GM20431 (cell line): ENCODE results near the gene PTGDR2.

Experiments
- in situ Hi-C: fragments of 300-500 bp; cut with MseI, MboI; formaldehyde crosslinking; loops from one replicate; pipeline ENCODE4 v1.15.0; 2020; ENCODE audit warnings: low sequenced_read_pairs; ENCODE audit not compliant: unreplicated experiment

Gene PTGDR2

DNA sequence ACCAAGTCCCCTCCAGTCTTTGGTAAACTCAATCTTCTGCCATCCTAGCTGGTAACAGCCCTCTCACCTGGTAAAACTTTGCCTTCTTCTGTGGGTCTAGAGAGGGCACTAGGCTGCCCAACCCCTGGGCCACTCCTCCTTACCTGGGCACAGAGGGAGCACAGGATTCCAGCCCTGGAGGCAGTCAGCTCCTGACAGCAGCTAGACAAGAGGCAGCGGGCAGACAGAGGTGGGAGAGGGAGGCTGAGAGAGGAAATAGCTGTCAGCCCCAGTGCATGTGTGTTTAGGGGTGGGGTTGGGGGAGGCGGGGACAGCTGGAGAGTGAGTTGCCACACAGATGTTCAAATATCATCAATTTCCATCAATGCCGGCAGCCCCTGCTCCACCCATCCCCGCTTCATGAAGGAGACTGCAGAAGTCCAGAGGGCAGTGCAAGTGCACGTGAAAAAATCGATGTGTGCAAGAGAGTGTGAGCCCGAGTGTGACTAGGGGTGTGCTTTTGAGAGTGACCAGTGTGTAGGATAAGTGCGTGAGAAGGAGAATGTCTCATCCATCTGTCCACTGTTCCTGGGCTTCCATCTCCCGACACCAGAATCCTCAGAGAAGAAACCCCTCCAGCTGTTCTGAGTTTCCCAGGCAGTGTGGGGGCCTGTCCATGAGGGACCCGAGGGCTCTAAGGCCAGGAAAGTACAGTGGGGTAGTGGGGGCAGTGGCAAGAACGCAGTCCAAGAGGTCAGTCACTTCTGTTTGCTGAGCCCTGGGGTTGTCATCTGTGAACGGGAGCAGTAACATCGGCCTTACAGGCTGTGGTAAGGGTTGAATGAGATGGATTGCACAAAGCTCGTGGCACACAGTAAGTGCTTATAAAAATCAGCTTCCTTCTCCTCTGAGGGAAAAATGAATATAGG is at the start of gene PTGDR2:
Gene PTGDR2 (minus strand): TSS at position 225 of the 908 bp plus-strand sequence. CDS start 2,228 bp downstream, outside the sequence.
- in situ Hi-C loops = no loop called here

DNA sequence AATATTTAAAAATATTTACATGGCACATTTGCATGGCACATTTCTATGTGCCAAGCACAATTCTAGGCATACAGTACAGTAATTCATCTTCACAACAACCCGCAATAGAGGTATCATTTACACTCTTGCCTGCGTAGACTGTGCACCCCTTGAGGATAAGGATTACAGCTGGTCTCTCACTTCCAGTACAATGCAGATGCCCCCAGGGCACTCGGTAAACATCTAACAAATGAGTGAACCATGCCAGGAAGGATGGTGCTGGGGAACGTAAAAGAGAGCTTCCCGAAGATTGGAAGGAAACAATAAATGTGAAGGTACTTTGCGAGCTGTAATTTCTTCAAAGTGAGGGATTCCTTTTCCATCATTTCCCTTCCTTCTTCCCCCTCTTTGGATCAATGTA is 49.3 kb upstream of the PTGDR2 start:
- in situ Hi-C loops = no loop called here

DNA sequence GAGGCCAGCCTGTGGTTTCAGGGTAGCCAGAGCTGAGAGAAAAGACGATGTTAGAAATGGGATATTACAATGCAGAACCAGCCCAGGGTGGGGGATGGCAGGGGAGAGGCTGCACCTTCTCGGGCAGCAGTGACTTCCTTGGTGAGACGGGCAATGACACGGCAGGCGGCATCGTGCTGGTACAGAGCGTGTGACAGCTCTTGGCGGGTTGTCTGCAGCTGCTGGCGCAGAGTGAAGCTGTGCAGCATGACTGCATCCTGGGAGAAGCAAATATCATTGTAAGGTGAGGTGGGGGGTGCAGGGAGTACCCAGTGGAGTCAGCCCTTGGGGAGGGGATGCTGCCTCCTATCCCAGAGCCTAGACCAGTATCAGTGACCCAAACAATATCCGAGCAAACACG is 46.9 kb upstream of the PTGDR2 start:
- in situ Hi-C loops = no loop called here

DNA sequence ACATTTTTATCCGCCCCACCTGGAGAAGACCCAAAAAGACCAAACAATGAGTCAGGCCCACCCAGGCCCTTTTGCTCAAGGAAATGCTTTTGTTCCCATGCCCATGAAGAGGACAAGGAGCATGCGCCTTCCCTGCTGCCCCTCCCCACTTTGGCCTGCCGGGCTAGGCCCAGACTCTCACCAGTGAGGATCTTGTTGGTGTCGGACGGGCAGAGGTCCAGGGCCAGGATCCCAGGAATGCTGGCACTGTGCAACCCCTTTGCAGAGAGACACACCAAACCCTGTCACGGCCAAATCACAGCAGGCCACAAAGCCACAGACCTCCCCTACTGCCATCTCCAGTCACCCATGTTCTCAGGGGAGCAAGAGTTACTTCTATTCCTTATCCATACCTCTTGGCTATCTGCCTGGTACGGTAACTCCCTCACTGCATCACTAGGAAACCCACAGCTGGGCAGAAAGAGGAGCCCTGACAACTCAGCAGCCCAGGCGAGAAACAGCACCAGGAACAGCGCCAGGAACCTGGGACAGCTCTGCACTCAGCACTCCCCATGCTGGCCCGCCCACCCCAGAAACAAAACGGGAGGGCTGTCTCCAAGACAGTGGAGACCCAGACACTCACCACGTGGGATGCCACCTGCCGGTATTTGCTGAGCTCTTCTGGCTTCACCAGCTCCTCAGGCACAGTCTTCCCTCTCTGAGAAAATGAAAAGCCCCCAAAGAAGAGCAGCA is 45.1 kb upstream of the PTGDR2 start:
- in situ Hi-C loops = no loop called here

DNA sequence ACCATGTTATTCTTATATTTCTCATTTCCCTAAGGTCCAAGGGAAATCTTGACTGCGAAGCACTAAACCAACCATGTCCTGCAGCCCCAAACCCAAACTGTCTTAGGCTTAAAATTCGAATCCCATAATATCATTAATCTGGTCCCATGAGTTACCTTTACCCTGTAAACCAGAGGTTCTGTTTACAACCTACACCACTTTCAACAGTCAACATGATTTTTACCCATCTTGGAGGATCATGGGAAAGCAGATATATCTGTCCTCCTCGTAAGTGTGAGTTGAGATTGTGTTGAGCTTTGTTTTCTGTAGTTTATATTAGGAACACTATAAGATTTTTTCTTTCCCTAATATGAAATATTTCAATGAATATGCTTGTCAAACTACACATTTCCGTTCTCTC is 44.2 kb upstream of the PTGDR2 start:
- in situ Hi-C loops = no loop called here

DNA sequence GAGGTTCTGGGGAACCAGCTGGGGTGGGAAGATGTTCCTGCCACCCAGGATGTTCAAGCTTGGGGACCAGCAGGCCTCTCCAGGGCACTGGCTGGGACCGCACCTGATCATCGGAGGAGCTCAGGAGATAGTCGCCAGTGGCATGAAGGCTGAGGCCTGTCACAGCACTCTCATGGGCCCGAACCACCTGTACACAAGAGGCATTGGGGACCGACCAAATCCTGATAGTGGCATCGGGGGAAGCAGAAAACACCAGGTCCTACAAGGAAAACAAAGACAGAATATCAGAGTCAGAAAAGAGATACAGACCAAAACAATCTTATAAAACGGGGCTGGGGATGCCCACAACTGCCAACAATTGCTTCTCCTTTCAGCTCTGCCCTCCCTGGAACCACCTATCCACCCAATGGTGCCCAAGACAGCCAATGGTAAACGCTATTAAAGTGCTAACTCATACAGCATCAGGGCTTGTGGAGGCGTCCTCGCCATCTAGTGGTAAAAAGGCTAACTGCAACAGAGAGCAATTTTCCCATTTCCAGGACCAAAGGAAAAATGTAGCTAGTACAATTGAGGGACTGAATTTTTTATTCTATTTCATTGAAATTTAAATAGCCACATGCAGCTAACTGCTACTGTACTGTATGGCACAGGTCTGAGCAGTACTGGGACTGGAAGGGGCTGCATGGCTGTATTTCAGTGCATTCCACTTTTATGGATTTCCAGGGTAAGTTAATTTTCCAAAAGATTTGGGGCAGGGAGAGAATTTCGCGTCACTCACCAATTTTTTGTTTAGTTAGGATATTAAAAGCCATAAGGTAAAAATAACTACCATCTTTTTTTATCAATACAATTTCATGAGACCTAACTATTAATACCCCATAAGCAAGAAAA is 43.5 kb upstream of the PTGDR2 start:
- in situ Hi-C loops = no loop called here

DNA sequence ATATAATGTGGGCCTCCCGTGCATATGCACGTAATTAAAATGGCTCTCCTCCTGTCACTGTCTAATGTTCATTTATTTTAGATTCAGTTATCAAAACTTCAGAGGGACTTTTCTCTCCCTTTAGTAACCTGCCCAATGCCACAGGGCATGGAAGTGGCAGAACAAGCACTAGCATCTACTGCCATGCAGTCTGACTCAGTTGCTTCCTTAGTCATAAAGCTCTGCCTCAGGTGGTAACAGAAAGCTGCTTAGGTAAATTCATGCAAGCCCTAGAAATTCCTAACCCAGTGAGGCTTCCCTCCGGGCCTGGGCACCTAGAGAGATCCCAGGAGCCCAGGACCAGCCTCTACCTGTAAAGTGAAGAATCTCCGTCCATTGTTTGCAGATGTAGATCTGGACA is 41.7 kb upstream of the PTGDR2 start:
- in situ Hi-C loops = no loop called here

DNA sequence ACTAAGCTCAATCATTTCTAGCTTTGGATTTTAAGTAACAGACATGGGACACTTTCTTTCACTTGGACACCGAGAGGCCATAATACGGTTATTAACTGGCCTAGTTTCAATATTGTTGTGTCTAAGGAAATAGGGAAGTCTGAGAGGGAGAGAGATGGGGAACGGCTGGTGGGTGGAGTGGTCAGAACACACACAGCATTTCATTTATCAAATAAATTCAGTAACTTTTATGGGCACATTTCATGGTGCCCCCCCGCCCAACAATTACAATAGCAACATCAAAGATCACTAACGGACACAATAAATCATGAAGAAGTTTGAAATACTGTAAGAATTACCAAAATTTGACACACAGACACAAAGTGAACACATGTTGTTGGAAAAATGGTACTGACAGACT is 39.9 kb upstream of the PTGDR2 start:
- in situ Hi-C loops = no loop called here

DNA sequence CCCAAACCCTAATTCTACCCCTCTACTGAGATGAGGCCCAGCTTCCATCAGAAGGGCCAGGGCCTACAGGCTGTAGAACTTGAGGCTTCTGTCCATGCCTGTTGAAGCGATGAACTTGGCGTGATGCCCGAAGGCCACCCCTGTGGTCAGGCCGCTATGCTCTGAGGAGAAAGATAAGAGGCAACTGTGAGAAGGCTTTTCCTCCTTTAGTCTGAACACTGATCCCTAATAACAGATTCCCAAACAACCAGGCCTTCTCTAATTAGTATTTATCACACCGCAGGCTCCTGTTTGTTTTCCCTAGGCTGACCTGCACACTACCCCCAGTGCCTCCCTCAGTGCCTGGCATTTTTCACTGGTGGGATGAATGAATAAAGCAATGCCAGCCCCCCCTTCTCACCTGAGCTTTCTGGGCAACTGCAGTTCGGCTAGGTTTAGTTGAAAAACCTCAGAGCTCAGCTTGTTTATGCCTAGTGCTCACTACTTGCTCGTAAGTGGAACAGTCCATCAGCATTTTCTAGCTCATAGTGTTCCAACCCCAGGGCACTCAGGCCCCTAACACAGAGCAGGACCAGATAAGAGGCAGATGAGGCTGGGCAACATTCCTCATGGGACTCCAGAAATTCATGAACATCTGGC is 35.5 kb upstream of the PTGDR2 start:
- in situ Hi-C loops = no loop called here

DNA sequence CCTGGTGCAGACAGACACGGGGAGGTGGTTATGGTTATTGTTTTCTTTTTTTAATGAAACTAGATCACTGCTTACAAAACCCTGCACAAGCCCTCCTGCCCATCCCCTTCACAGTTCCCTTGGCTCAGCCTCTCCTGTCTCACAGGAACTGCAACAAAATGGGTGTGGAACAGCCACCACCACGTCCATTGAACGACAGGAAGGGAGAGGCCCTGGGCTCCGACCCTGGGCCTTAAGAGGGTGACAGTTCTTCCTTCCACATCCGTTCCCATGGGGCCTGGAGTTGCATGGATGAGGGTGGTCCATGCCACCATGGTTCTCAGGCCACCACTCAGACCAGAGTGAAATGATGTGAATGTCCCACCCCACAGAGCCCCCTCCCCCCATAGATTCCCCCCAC is 34.9 kb upstream of the PTGDR2 start:
- in situ Hi-C loops = no loop called here

DNA sequence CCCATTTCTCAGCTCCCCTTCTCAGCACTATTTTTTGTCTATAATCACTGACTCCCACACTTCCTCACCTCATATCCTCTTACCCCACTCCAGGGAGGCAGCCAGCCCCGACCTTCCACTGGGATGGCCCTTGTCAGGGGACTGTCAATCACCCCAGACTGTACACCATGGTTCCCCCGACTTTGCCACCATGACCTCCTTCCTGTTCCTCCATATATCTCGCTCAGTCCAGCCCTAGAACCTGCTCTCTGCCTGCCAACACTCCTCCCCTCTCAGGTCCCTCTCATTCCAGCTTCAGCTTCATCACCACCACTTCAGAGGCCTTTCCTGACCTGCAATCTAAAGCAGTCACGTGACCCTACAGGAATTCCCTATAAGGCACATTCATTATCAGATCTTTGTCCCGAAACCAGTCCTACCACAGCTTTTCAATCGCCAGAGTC is 34.1 kb upstream of the PTGDR2 start:
- in situ Hi-C loops = no loop called here

DNA sequence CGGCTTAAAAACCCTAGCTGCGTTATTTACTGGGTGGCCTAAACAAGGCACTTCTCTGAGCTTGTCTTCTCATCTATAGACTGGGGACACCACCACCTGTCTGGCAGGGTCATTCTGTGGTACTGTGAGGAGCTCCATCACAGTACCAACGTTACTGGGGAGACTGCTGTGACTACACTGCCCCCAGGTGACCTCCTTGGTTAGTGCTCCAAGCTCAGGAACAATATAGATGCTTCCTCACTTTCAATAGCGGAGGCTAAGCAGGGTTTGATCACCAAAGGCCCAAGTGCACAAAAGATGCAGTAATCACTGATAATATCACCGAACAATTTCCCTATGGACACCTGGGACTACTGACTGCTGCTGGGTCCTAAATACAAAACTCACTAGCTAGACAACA is 31.8 kb upstream of the PTGDR2 start:
- in situ Hi-C loops = no loop called here

DNA sequence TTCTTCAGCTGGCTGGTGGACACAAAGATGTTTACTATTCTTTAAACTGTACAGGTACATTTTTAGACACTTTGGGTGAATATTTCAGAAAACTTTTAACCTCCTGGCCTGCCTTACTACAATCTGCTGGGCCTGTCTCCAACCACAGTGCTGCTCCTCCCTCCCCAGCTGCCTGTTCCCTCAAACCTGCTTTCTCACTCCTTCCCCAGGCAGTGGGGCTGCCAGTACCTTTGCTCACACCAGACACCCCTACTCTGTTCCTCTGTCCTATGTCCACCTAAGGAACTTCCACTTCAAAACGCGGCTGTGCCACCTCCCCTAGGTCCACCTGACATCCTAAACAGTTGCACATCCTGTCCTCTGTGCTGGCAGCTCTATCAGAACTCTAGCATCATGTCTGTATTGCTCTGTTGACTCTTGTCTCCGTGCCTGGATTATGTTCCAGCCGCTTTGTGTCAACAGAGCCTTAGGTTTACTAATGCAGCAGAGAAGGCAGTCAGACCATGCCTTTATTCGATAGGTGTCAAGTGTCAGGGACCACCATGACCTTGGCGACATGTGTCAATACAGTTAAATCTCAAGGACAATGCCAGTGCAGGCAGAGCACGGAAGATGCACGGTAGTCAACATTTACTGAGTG is 25.0 kb upstream of the PTGDR2 start:
- in situ Hi-C loops = no loop called here

DNA sequence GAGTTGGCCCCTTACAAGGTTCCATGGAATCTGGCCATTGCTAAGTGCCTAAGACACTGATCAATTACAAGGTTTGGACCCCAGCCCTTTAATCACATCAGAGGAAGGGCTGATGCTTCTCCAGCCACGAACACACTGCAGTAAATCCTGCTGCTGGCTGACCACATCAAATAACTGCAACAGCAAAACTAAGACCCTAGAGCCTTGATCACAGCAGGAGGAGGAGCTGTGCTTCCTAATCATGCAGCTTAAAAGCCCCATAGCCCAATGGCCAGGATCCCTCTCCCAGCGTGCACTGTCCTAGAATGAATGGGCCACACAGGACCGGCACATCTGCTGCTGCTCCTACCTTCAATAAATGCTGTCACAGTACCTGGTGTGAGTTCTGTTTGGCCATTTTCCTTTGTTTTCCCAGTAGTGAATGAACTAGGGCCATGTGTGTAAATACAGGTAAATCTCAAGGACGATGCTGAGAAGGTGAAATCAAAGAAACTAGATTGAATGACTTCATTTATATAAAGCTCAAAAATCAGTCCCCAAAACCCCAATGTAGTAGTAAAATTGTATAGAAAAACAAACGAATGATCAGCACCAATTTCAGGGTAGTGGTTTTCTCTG is 24.3 kb upstream of the PTGDR2 start:
- in situ Hi-C loops = no loop called here

DNA sequence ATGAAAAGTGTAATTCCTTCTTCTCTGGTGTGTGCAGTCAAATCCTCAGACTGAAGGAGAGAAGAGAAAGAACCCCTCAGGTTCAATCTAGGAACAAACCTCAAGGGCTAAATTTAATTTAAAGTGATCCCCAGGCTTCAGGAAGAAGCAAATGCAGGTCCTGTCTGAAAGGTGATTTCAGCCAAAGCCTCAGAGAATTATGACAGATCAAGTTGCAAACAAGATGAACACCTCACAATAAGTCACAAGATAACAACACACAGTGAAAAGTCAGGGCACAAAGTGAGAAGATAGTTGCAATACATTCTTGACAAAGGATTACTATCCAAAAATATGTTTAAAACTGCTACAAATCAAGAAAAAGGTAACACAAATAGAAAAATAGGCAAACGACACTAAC is 23.4 kb upstream of the PTGDR2 start:
- in situ Hi-C loops = no loop called here

DNA sequence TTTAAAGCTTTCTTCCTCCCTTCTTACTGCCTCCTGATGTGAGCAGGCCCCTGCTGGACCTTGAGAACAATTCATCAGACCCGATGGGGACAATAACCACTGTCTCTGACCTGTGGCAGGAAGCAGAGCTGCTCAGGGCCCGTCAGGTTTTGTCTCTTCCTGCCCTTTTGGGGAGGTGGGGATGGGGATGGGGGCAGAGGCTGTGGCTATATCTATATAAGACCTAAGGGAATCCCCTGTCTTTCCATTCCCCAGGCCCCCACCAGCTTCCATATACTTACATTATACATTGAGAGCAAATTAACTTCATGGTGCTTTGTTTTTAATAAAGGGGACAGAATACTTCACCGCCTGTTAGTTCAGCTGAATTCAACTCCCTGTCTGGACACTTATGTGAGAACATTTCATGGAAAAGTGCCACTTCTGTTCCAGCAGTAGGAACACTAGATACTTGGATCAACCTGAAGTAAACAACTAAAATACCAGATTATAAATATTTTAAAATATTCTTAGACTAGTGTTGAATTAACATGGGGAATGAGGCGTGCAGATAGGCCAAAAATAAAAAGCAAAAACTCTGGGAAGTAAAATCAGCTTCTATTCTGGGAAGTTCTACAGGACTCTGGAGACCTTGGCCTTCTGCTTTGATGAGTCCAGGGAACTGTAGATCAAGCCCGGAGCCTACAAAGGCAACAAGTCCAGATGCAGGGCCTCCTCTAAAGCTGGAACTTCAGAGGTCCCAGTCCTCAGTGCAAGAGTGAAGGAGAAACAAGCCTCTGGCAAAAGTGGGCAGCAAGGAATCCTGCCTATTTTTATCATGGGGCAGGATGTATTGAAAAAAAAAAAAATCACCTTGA is 22.7 kb upstream of the PTGDR2 start:
- in situ Hi-C loops = no loop called here

DNA sequence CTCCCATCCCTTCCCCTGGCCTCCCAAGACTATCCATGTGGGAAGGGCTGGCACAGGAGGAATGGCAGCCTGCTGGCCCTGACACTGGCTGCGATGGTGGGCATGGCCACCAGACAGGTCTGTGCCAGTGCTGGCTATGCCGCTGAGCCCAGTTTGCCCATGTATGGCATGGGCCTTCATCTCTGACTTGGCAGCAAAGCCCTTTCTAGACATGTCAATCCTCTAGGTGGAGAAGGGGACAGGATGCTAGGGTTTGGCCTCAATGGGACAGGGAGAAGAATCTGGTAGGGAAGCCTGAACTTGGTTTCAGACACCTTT is 20.4 kb upstream of the PTGDR2 start:
- in situ Hi-C loops = no loop called here
